ENCODE measurements around the gene EXOSC2.

Gene EXOSC2

DNA sequence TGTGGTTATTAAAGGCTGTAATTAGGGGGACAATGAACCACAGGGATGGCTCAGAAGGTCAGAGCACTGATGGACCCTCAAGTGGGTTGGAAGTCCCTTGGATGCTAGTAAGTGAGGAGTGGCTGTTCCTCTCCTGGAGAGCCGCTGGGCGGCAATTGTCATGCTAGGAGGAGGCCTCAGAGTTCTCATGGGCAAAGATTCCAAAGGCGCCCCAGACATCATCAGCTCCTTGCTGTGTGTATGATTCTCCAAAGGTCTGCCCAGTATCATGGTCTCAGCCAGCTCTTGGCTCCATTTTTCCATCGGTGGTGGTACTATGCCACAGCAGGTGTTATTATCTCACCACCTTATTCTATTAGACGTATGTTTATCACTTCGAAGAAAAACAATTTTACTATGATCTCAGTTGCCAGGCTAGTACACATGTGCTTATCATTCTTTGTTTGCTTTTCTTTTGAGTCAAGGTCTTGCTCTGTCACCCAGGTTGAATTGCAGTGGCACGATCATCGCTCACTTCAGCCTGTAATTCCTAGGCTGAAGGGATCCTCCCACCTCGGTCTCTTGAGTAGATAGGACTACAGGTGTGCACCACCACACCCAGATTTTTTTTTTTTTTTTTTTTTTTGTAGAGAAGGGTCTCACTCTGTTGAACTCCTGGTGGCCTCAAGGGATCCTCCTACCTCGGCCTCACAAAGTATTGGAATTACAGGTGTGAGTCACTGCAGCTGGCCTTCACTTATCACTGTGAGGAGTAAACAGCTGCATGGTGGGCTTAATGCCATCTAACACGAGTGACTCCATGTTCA, 46.8 kb downstream of the EXOSC2 start:
- DNase-seq = no peak

DNA sequence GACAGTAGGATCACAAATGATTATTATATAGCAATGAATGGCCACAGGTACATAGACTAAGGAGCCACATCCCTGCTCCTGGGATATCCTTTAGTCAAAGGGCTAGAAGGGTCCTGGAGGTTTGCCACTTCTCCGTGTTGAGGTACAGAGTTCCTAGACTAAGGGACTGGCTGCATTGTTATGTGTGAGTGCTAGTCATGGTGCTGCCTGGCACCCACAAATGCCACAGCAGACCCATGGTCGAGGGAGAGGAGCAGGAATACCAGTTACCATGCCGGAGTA, 47.4 kb downstream of the EXOSC2 start:
- no peak for DNase-seq

DNA sequence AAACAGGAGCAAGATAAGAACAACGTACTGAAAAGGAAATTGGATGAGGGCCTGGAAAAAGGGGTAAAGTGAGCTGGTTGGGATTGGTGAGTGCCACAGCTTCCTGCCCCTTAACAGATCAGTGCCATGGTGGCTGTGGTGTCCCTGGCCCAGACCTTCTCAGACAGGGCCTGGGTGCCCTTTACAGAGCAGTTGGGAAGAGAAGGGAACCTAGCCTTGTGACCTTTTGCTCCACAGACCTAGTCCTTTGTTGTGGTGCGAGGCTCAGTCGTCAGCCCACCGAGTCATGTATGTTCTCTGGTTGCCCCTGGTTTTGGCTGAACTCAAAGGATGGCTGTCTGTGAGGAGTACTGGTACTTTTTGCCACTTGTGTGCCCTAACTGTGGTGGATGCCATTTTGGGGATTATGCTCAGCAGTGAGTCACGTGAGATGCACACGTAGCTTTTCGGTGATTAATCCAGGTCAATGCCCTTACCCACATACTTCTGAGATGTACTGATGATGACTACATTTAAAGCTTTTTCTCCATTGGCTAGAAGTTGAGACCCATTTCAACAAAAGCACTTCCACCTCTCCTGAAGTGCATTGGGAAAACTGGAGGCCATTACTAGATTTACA, 48.4 kb downstream of the EXOSC2 start:
- DNase-seq = no peak

DNA sequence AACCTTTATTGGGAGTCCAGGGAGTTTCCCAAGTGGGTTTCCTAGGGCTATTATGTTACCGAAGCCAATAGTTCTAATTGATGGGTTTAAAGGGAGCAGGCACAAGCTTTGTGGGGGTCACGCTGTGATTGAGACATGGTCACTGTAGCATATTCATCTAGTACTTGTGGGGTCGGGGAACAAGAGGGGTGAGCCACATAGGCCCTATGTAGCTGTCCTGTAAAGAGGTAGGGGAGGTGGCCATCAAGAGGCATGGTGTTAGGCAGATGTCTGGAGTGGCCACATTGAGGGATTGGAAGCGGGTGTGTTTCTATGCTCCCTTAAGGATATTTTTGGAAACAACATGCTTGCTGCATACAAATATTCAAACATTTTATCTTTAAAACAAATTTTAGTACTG, 50.1 kb downstream of the EXOSC2 start:
- DNase-seq = no peak

DNA sequence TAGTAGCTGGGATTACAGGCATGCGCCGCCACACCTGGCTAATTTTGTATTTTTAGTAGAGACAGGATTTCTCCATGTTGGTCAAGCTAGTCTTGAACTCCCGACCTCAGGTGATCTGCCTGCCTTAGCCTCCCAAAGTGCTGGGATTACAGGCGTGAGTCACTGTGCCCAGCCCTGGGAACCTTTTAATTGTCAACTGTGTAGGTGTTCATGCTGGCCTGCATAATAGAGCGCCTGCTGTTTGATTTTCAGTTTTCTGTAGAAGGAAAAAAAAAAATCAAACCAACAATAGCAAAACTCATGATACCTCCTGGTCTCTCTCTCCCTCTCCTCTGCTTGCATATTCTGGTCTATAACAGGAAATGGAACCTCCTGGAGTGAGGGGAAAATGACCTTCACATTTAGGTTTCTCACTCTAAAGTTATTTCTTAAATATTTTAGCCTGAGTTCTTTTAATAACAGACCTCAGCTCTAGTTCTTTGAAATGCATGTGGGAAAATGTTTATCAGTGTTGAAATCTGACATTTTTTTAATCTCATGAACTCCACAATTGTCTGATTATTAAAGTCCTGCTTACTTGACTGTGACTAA, 51.7 kb downstream of the EXOSC2 start:
- DNase-seq = no peak

DNA sequence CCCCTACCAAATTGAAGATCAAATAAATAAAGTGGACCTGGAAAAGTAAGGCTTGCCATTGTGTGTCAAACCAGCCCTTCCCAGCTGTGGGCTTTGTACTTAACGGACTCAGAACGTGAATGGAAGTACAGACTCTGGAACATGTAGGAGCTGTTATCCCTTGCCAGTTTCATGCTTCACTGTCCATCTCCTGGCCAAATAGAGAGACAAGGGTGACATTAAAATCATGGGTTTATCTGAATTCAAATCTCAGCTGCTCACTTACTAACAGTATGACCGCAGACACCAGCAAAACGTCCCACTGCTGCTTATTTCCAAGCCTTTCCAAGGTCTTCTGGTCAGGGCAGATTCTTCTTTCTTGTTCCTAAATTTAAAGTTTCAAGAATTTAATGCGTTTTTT, 52.2 kb downstream of the EXOSC2 start:
- no peak for DNase-seq

DNA sequence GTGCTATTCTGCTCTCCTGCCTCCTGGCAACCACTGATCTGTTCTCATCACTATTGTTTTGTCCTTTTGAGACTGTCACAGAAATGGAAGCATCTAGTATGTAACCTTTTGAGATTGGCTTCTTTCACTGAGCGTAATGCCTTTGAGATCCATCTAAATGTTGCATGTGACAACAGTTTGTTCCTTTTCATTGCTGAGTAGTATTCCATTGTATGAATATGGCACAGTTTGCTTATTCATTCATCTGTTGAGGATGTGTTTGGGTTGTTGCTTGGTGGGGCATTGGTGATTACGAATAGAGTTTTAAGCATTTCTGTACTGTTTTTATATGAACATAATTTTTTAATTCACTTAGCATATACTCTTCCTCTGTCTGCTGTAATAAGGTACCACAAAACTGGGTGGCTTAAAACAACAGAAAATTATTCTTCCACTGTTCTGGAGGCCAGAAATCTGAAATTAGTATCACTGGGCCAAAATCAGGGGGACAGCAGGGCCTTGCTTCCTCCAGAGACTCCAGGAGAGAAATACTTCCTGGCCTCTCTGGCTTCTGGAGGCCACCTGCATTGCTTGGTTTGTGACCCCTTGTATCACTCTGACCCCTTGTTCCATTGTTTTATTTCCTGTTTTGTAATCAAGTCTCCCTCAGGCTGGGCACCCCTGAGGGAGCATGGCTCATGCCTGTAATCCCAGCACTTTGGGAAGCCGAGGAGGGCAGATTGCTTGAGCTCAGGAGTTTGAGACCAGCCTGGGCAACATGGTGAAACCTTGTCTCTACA, 53.0 kb downstream of the EXOSC2 start:
- DNase-seq = no peak

DNA sequence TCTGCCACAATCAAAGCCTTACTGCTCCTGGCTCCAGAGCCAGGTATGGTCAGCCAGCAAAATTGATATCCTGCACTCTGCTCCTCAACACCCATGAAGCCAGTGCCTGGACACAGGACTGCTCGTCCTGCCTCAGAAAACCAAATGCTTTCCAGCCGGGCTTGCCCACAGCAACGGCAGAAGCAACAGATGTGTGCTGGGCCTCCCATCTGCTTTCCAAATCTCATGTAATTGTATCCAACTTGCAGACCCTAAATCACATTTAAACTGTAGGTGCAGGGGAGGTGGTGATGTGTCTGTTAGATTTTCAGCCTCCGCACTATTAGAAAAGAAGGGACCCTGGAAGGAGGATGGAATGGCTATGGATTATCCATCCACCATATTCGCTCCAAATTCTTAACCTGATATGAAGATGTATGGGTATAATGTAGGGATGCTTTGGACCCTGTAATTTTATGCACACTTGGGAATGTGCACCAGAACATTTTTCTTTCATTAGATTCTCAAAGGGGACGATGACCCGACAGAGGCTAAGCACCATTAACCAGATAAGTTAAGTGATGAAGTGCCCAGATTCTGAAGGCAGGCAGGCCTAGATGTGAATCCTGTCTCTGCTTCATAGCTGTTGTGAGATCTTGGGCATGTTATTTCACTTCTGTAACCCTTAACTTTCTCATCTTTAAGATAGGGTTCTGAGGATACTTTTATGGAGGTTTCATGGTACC, 58.2 kb downstream of the EXOSC2 start:
- no peak for DNase-seq

Measured in activated effector memory CD4-positive, alpha-beta T cell treated with anti-CD3 and anti-CD28 coated beads, Interleukin-2, amount 50 U/mL, for 16 hours (primary cell).